ENCODE measurements around the gene LRP2.

The LRP2 gene

GRCh38 chr2:169324581-169325260 lies 37.6 kb downstream of the LRP2 start:
- TF ChIP-seq TAF1 (IDR thresholded peaks at IDR 0.05; ENCODE audit: low read depth): no peak
- TF ChIP-seq ZBTB7A (IDR thresholded peaks at IDR 0.05; ENCODE audit: low read depth): no peak
- no peak for TF ChIP-seq YY1 (IDR thresholded peaks at IDR 0.05; ENCODE audit: low read depth)
- TF ChIP-seq EGR1 (IDR thresholded peaks at IDR 0.05): no peak
- no peak for TF ChIP-seq FOXM1 (IDR thresholded peaks at IDR 0.05; ENCODE audit: borderline replicate concordance, low read depth)
- TF ChIP-seq, protein P1, sequence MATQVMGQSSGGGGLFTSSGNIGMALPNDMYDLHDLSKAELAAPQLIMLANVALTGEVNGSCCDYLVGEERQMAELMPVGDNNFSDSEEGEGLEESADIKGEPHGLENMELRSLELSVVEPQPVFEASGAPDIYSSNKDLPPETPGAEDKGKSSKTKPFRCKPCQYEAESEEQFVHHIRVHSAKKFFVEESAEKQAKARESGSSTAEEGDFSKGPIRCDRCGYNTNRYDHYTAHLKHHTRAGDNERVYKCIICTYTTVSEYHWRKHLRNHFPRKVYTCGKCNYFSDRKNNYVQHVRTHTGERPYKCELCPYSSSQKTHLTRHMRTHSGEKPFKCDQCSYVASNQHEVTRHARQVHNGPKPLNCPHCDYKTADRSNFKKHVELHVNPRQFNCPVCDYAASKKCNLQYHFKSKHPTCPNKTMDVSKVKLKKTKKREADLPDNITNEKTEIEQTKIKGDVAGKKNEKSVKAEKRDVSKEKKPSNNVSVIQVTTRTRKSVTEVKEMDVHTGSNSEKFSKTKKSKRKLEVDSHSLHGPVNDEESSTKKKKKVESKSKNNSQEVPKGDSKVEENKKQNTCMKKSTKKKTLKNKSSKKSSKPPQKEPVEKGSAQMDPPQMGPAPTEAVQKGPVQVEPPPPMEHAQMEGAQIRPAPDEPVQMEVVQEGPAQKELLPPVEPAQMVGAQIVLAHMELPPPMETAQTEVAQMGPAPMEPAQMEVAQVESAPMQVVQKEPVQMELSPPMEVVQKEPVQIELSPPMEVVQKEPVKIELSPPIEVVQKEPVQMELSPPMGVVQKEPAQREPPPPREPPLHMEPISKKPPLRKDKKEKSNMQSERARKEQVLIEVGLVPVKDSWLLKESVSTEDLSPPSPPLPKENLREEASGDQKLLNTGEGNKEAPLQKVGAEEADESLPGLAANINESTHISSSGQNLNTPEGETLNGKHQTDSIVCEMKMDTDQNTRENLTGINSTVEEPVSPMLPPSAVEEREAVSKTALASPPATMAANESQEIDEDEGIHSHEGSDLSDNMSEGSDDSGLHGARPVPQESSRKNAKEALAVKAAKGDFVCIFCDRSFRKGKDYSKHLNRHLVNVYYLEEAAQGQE (IDR thresholded peaks at IDR 0.05; ENCODE audit: low read depth): no peak
- no peak for TF ChIP-seq TEAD4 (IDR thresholded peaks at IDR 0.05)
- no peak for TF ChIP-seq USF1 (IDR thresholded peaks at IDR 0.05)
- TF ChIP-seq TCF12 (IDR thresholded peaks at IDR 0.05; ENCODE audit: low read depth): no peak

DNA sequence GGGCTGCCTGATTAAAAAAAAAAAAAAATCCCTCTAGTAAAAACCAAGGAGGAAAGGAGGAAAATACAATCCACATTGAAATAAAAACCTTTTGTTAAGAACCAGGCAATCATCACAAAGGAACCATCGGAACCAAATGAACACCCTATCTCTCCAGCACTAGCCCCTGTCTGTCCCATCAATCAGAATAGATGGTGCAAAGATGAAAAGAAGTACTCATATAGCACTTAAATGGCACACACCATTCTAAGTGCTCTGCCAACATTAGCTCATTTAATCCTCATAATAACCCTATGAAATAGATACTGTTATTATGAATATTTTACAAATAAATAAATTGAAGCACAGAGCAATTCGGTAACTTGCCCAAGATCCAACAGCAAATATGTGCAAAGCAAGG lies 38.5 kb downstream of the LRP2 start:
- TF ChIP-seq, protein P1 (IDR thresholded peaks at IDR 0.05; ENCODE audit: low read depth): no peak
- TF ChIP-seq USF1 (IDR thresholded peaks at IDR 0.05) (no peak), CREB1 (IDR thresholded peaks at IDR 0.05; ENCODE audit: low read depth) (no peak), FOXM1 (IDR thresholded peaks at IDR 0.05; ENCODE audit: borderline replicate concordance, low read depth) (no peak), TEAD4 (IDR thresholded peaks at IDR 0.05) (no peak), ZBTB7A (IDR thresholded peaks at IDR 0.05; ENCODE audit: low read depth) (no peak), CEBPB (IDR thresholded peaks at IDR 0.05) (no peak), TCF12 (IDR thresholded peaks at IDR 0.05; ENCODE audit: low read depth) (no peak), EGR1 (IDR thresholded peaks at IDR 0.05) (no peak), EP300 (IDR thresholded peaks at IDR 0.05; ENCODE audit: borderline replicate concordance) (no peak), RAD21 (IDR thresholded peaks at IDR 0.05; ENCODE audit: low read depth) (no peak), NFIC (IDR thresholded peaks at IDR 0.05) (no peak)
- TF ChIP-seq, protein P2, sequence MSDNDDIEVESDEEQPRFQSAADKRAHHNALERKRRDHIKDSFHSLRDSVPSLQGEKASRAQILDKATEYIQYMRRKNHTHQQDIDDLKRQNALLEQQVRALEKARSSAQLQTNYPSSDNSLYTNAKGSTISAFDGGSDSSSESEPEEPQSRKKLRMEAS (IDR thresholded peaks at IDR 0.05): no peak

DNA sequence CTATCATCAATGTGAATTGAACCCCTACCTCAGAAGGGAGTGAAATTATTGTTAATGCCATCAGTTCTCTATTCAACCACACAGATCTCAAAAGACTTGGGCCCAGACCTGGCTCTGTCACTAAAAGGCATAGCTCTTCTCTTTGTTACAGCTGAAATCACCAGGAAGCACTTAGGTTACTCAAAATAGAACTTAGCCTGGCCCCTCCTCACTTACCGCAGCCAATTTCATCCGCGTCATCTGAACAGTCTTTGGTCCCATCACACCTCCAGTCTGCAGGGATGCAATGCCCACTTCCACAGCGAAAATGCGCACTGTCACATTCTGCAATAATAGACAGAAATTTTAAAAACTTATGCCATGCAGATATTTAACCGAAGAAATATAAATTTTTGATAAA lies 41.8 kb downstream of the LRP2 start:
- TF ChIP-seq TCF12 (IDR thresholded peaks at IDR 0.05; ENCODE audit: low read depth) (no peak), FOXM1 (IDR thresholded peaks at IDR 0.05; ENCODE audit: borderline replicate concordance, low read depth) (no peak), NFIC (IDR thresholded peaks at IDR 0.05) (no peak), USF1 (IDR thresholded peaks at IDR 0.05) (no peak), YY1 (IDR thresholded peaks at IDR 0.05; ENCODE audit: low read depth) (no peak), CEBPB (IDR thresholded peaks at IDR 0.05) (no peak), EP300 (IDR thresholded peaks at IDR 0.05; ENCODE audit: borderline replicate concordance) (no peak)
- TF ChIP-seq, protein P1 (IDR thresholded peaks at IDR 0.05; ENCODE audit: low read depth): no peak

- TF ChIP-seq TCF12 (IDR thresholded peaks at IDR 0.05; ENCODE audit: low read depth) (no peak), CREB1 (IDR thresholded peaks at IDR 0.05; ENCODE audit: low read depth) (no peak), NFIC (IDR thresholded peaks at IDR 0.05) (no peak), CEBPB (IDR thresholded peaks at IDR 0.05) (no peak), USF1 (IDR thresholded peaks at IDR 0.05) (no peak), FOXM1 (IDR thresholded peaks at IDR 0.05; ENCODE audit: borderline replicate concordance, low read depth) (no peak), TEAD4 (IDR thresholded peaks at IDR 0.05) (no peak), TAF1 (IDR thresholded peaks at IDR 0.05; ENCODE audit: low read depth) (no peak), EP300 (IDR thresholded peaks at IDR 0.05; ENCODE audit: borderline replicate concordance) (no peak), ZBTB7A (IDR thresholded peaks at IDR 0.05; ENCODE audit: low read depth) (no peak), EGR1 (IDR thresholded peaks at IDR 0.05) (no peak), RAD21 (IDR thresholded peaks at IDR 0.05; ENCODE audit: low read depth) (no peak), YY1 (IDR thresholded peaks at IDR 0.05; ENCODE audit: low read depth) (no peak)
- TF ChIP-seq, protein P2 (IDR thresholded peaks at IDR 0.05): no peak
- TF ChIP-seq, protein P1 (IDR thresholded peaks at IDR 0.05; ENCODE audit: low read depth): no peak
Measured at GRCh38 chr2:169315357-169315756, 47.0 kb downstream of the LRP2 start.

Measured in Ishikawa (cell line).